Lower lobe of right lung (tissue), 2 donors: Measurements from ENCODE around the gene FAM170B. TPM values are rescaled to one million over a fixed set of nuclear protein-coding genes. Genes with fewer than 3 reads are reported as not detected.

ENCODE experiments used
- ATAC-seq, 2 donors: fragments of 200-7000 bp; cut with Tn5 transposase; one replicate each; pipeline ENCODE4 v1.9.1; 2020 to 2022; ENCODE audit warnings: mild to moderate bottlenecking in 2 of 2, moderate library complexity in 2 of 2
- DNase-seq: peaks from one replicate; pipeline ENCODE4 v3.0.0-alpha.2; 2020
- H3K27ac ChIP-seq: fragments of 200-600 bp; one replicate; pipeline ENCODE4 v1.8.0; 2022
- H3K27me3 ChIP-seq: fragments of 200-600 bp; one replicate; pipeline ENCODE4 v1.8.0; 2022; ENCODE audit warnings: low read depth
- H3K36me3 ChIP-seq: fragments of 200-600 bp; one replicate; pipeline ENCODE4 v1.8.0; 2022; ENCODE audit warnings: mild to moderate bottlenecking
- H3K4me1 ChIP-seq: fragments of 200-600 bp; one replicate; pipeline ENCODE4 v1.8.0; 2022
- H3K4me3 ChIP-seq: fragments of 200-600 bp; one replicate; pipeline ENCODE4 v1.8.0; 2022; ENCODE audit warnings: mild to moderate bottlenecking
- H3K9me3 ChIP-seq: fragments of 200-600 bp; one replicate; pipeline ENCODE4 v1.8.0; 2022
- intact Hi-C: fragments of 100-400 bp; cut with DNase I; formaldehyde crosslinking; loops from one replicate; pipeline ENCODE4 v1.11.0; 2022
- total RNA-seq: library from RNA; stranded (reverse); fragmentation: NEBNext Ultra II Directional; extraction: Animal tissue kit (Norgen Biotek cat#: 25700); gene quantifications from one replicate; pipeline ENCODE4 v1.2.1, GENCODE V29; 2021
- TF ChIP-seq, protein P1 (sequence below): fragments of 200-600 bp; IDR thresholded peaks from one replicate; pipeline ENCODE4 v1.8.0; 2022; ENCODE audit warnings: antibody characterized with exemption, mild to moderate bottlenecking
- donor health status: DM: no; HTN: yes; CAD: no; lungs with severe emphysema.

The FAM170B gene
- total RNA-seq, 1 donor from 2014 or later, result not detected

DNA sequence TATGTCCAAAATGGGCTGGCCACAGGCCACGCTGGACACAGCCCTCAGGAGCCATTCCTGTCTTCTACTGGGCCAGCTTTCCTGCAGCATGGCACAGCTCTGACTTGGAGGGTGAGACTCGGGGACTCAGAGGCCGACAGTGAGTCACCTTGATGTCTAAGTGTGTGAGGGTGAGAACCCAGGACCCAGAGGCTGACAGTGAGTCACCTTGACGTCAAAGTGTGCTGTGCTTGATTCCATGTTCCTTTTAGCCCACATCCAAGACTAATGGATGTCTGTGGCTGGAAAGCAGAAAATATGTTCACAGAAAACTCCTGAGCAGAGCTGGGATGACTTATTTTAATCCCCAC is 6.0 kb upstream of the FAM170B start:
- no peaks in the 10 kb centered on the region for H3K9me3 ChIP-seq
- DNase-seq (no peak), ATAC-seq (no peak)
- no peaks in the 10 kb centered on the region for H3K36me3 ChIP-seq
- intact Hi-C loops, result no loop called here
- TF ChIP-seq, protein P1, sequence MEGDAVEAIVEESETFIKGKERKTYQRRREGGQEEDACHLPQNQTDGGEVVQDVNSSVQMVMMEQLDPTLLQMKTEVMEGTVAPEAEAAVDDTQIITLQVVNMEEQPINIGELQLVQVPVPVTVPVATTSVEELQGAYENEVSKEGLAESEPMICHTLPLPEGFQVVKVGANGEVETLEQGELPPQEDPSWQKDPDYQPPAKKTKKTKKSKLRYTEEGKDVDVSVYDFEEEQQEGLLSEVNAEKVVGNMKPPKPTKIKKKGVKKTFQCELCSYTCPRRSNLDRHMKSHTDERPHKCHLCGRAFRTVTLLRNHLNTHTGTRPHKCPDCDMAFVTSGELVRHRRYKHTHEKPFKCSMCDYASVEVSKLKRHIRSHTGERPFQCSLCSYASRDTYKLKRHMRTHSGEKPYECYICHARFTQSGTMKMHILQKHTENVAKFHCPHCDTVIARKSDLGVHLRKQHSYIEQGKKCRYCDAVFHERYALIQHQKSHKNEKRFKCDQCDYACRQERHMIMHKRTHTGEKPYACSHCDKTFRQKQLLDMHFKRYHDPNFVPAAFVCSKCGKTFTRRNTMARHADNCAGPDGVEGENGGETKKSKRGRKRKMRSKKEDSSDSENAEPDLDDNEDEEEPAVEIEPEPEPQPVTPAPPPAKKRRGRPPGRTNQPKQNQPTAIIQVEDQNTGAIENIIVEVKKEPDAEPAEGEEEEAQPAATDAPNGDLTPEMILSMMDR, result no peak
- H3K4me3 ChIP-seq, result no peak overlapping the region
- peak overlapping the region; percentile 65 for H3K27ac ChIP-seq
- H3K4me1 ChIP-seq, result peaks cover 18% of the 10 kb centered on the region
- no peaks in the 10 kb centered on the region for H3K27me3 ChIP-seq

DNA sequence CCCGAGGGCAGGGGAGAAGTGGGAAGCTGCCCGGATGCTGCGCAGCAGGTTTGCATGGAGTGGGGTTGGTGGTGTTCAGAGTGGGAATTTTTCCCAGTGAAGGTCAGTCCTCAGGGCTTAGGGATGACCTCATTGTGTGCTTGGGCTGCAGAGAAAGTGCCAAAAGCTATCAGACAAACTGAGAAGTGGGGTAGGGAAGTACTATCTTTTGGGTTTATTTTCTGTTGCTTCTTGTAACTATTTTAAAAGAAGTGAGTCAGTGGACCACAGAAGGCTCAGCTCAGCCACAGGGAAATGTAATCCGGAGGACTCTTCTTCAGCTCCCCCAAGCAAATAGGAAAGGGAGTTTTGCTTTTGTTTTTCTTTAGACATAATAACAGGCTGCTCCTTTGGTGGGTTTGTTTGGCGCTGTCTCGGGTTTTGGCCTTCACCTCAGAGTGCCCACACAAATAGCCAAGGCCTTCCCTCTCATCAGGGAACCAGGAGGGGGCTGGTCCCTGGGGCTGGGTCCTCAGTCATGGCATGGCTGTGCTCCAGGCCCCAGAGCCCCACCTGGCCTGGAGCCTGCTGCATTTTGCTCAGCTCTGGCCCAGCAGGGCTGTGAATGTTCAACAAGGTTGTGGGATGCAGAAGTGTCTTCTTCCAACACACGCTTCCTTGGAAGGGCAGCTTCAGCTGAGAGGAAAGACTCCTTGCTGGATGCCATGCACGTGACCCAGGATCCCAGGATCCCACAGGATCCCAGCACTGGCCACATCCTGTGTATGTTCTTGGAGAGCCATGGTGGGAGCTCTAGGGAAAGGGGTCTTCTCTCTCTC is 5.4 kb upstream of the FAM170B start:
- TF ChIP-seq, protein P1, result no peak
- H3K9me3 ChIP-seq, result no peaks in the 10 kb centered on the region
- intact Hi-C loops, result no loop called here
- H3K36me3 ChIP-seq, result no peaks in the 10 kb centered on the region
- H3K27ac ChIP-seq, result peak overlapping the region; percentile 65
- no peaks in the 10 kb centered on the region for H3K27me3 ChIP-seq
- H3K4me1 ChIP-seq, result peaks cover 18% of the 10 kb centered on the region
- no peak for DNase-seq
- no peak overlapping the region for H3K4me3 ChIP-seq
- ATAC-seq, result peak; percentile 39 to 41

DNA sequence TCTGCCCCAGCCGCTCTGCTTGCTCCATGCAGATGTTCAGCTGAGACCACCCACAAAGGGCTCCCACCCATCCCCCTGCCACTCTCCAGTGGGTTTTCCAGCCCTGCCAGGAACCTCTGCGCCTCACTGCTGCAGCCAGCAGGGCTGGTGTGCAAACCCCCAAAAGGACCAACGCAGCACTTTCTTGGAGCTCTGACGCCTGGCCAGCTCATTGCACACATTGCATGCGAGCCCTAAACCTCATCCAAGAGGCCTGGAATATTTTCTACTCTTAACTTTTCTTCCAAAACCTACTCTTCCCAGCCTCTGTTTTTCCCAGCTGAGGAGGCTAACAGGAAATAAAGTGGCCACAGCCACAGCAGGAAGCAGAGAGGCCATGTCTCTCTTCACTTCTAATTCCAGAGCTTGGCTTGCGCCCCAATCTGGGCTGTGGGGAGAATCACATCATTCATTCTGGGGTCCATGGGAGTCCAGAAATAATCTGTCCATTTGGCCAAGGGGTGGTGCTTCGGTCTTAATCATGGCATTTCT is 4.6 kb upstream of the FAM170B start:
- TF ChIP-seq, protein P1, result no peak
- no peaks in the 10 kb centered on the region for H3K27me3 ChIP-seq
- intact Hi-C loops, result no loop called here
- H3K36me3 ChIP-seq, result no peaks in the 10 kb centered on the region
- peak overlapping the region; percentile 41 for H3K27ac ChIP-seq
- ATAC-seq (peak in 1 of 2 donors; percentile 43), DNase-seq (no peak)
- H3K4me3 ChIP-seq, result no peak overlapping the region
- H3K4me1 ChIP-seq, result peaks cover 18% of the 10 kb centered on the region
- no peaks in the 10 kb centered on the region for H3K9me3 ChIP-seq

DNA sequence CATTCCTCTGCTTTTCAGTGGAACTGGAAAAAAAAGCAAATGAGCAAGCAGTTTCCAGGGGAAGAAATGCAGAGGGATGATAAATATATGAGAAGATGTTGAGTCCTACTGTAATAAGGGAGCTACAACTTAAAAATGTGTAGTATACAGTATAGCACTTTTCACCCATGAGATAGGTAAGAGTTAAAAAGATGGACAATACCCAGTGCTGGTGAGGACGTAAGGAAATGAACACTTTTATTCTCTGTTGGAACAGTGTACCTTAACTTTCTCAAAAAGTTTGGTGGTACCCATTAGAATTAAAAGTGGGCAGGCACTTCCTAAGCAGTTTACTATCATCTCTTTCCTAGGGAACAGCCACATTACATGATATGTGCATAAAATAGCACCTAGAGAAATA is 2.7 kb upstream of the FAM170B start:
- no peak for DNase-seq
- Histone ChIP-seq H3K36me3 (no peaks in the 10 kb centered on the region), H3K4me3 (no peak overlapping the region), H3K9me3 (no peaks in the 10 kb centered on the region), H3K4me1 (peaks cover 18% of the 10 kb centered on the region), H3K27ac (no peak overlapping the region), H3K27me3 (no peaks in the 10 kb centered on the region)
- ATAC-seq, result no peak
- intact Hi-C loops, result no loop called here
- TF ChIP-seq, protein P1, result no peak

DNA sequence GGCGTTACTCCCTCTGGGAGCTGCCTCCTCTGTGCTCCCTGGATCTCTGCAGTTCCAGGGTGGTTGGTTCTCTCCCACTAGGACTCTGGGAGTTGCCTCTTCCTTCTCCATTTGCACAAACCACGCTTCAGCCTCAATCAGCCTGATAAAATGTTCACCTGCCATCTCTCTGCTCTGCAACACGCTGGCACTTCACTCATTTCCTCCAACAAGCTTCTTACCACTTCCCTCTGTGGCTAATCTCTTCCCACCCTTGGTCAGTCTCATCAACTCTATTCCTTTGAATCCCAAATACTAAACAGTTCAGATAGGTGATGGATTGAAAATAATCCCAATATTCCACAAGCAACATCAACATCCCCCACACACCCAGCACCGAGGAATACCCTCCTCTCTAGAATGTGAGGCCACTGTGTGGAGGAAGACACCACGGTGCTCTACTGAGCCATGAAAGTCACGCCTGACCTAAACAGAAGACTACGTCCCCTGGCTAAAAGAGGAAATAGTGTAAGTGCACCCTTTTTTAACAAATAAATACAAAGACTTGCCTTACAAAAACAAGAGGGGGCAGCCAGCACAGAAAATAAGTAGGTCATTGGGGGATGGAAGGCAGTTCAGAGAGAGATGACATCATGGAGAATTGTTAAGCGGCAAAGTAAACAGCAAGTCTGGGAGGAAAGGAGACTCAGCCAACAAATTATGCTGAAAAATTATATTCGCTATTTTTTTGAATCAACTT is 1.9 kb upstream of the FAM170B start:
- H3K4me1 ChIP-seq, result peaks cover 18% of the 10 kb centered on the region

More for the DNA sequence above, 1.9 kb upstream of the FAM170B start:
- ATAC-seq (no peak), DNase-seq (no peak)
- Histone ChIP-seq H3K36me3 (no peaks in the 10 kb centered on the region), H3K9me3 (no peaks in the 10 kb centered on the region), H3K27me3 (no peaks in the 10 kb centered on the region), H3K4me3 (no peak overlapping the region), H3K27ac (no peak overlapping the region)
- TF ChIP-seq, protein P1, result no peak
- intact Hi-C loops, result no loop called here
